A673 (cell line): ENCODE measurements around the gene COPZ1. TPM values are rescaled to one million over a fixed set of nuclear protein-coding genes. Genes with fewer than 3 reads are reported as not detected.

Experiments used
- BruUV-seq: library from RNA; stranded (reverse); fragments of 400-500 nt; replicated peaks from 2 replicates; lab custom pipeline; 2021; lab: Mats Ljungman, UMichigan
- CTCF ChIA-PET: fragments of 300-600 bp; sonication (Branson Sonifier 250); formaldehyde crosslinking; loops from one replicate; lab custom pipeline; 2022; ENCODE audit warnings: antibody characterized with exemption; lab: Charles Lee
- POLR2A ChIA-PET: fragments of 300-600 bp; sonication (Branson Sonifier 250); formaldehyde crosslinking; loops from one replicate; lab custom pipeline; 2022; ENCODE audit warnings: antibody characterized with exemption; ENCODE audit not compliant: low non-redundant PET; lab: Charles Lee
- DNase-seq: peaks from one replicate; pipeline ENCODE4 v3.0.0-alpha.2; 2015; ENCODE audit warnings: low spot score
- H3K27ac ChIP-seq: fragments of 200-600 bp; sonication (generic); 2 replicates; pipeline ENCODE4 v1.5.1; 2016; ENCODE audit warnings: mixed run types, low read depth, mild to moderate bottlenecking, mixed read lengths, antibody characterized with exemption, low read length; ENCODE audit not compliant: poor library complexity, severe bottlenecking
- H3K27me3 ChIP-seq: fragments of 200-600 bp; sonication (generic); replicated peaks from 2 replicates; pipeline ENCODE4 v1.6.1; 2017; ENCODE audit warnings: mixed run types, low read depth, mild to moderate bottlenecking, mixed read lengths, antibody characterized with exemption, low read length; ENCODE audit not compliant: insufficient read depth, poor library complexity
- H3K36me3 ChIP-seq: fragments of 200-600 bp; sonication (generic); 2 replicates; pipeline ENCODE4 v1.6.1; 2016; ENCODE audit warnings: mixed run types, mild to moderate bottlenecking, mixed read lengths, antibody characterized with exemption, low read length; ENCODE audit not compliant: insufficient read depth, poor library complexity, severe bottlenecking
- H3K4me1 ChIP-seq: fragments of 200-600 bp; sonication (generic); 2 replicates; pipeline ENCODE4 v1.6.1; 2017; ENCODE audit warnings: mixed run types, mild to moderate bottlenecking, mixed read lengths, antibody characterized with exemption, low read length; ENCODE audit not compliant: insufficient read depth, poor library complexity, severe bottlenecking
- H3K4me3 ChIP-seq: fragments of 200-600 bp; sonication (generic); 2 replicates; pipeline ENCODE4 v1.5.1; 2016; ENCODE audit warnings: low read depth, mixed run types, mild to moderate bottlenecking, mixed read lengths, low read length; ENCODE audit not compliant: poor library complexity, severe bottlenecking
- H3K9me3 ChIP-seq: fragments of 200-600 bp; sonication (generic); 2 replicates; pipeline ENCODE4 v1.6.1; 2016; ENCODE audit warnings: mixed run types, low read depth, mild to moderate bottlenecking, mixed read lengths, antibody characterized with exemption, low read length; ENCODE audit not compliant: poor library complexity, severe bottlenecking
- CTCF ChIP-seq: fragments of 300-800, 200-600 bp; sonication (generic); conservative IDR thresholded peaks from 2 replicates; pipeline ENCODE4 v1.5.1; 2017; ENCODE audit warnings: low read depth, mild to moderate bottlenecking, antibody characterized with exemption, low read length, moderate library complexity, mixed read lengths
- EZH2 ChIP-seq: fragments of 200-600 bp; sonication (generic); IDR thresholded peaks from 2 replicates; pipeline ENCODE4 v1.6.1; 2017; ENCODE audit warnings: borderline replicate concordance, low read depth, mild to moderate bottlenecking, mixed read lengths, antibody characterized with exemption, low read length; ENCODE audit not compliant: poor library complexity, severe bottlenecking
- intact Hi-C: fragments of 100-400 bp; cut with micrococcal nuclease; formaldehyde crosslinking; loops from one replicate; pipeline ENCODE4 v1.10.0; 2022; ENCODE audit not compliant: unreplicated experiment
- total RNA-seq: library from RNA; stranded (reverse); gene quantifications from 2 replicates; pipeline ENCODE4 v1.2.3, GENCODE V29; 2021

COPZ1 gene
- total RNA-seq, 1 experiment from 2014 or later, result 187 TPM

GRCh38 chr12:54388237-54389133, 63.6 kb downstream of the COPZ1 start:
- intact Hi-C loops, result no loop called here
- H3K36me3 ChIP-seq, result no peaks in the 10 kb centered on the region
- no TSS peak for BruUV-seq
- TF ChIP-seq CTCF, result no peak
- no peak for TF ChIP-seq EZH2
- peaks cover 54% of the 10 kb centered on the region for H3K4me1 ChIP-seq
- no peak overlapping the region for H3K4me3 ChIP-seq
- H3K27ac ChIP-seq, result peak overlapping the region; percentile 24
- CTCF ChIA-PET, result interaction anchor here (0.6 to 1.1 kb wide), 3 partner anchors 11 to 36 kb away, joined by 3 to 5 read pairs (median 5); no protein-coding TSS in a partner anchor
- H3K9me3 ChIP-seq, result no peaks in the 10 kb centered on the region
- H3K27me3 ChIP-seq, result no peaks in the 10 kb centered on the region
- DNase-seq, result no peak
- POLR2A ChIA-PET, result interaction anchor here (0.6 kb wide), 2 partner anchors 107 to 195 kb away, joined by 3 read pairs; no protein-coding TSS in a partner anchor

- POLR2A ChIA-PET, result interaction anchor here (0.6 kb wide), 1 partner anchor 196 kb away, joined by 3 read pairs; no protein-coding TSS in a partner anchor
- no peaks in the 10 kb centered on the region for H3K27me3 ChIP-seq
- TF ChIP-seq CTCF (no peak), EZH2 (no peak)
- no peaks in the 10 kb centered on the region for H3K36me3 ChIP-seq
- H3K27ac ChIP-seq, result peak overlapping the region; percentile 24
- no peaks in the 10 kb centered on the region for H3K9me3 ChIP-seq
- BruUV-seq, result no TSS peak
- no peak overlapping the region for H3K4me3 ChIP-seq
- intact Hi-C loops, result no loop called here
- H3K4me1 ChIP-seq, result peaks cover 54% of the 10 kb centered on the region
- CTCF ChIA-PET, result no interaction called here
- no peak for DNase-seq
These were observed 64.2 kb downstream of the COPZ1 start for GRCh38 chr12:54389134-54389508.

GRCh38 chr12:54389607-54390175, 64.8 kb downstream of the COPZ1 start:
- ChIA-PET POLR2A (no interaction called here), CTCF (no interaction called here)
- Histone ChIP-seq H3K4me1 (peaks cover 54% of the 10 kb centered on the region), H3K27ac (peak overlapping the region; percentile 24), H3K4me3 (peak overlapping the region; percentile 58), H3K27me3 (no peaks in the 10 kb centered on the region), H3K9me3 (no peaks in the 10 kb centered on the region), H3K36me3 (peaks cover 4% of the 10 kb centered on the region)
- BruUV-seq, result no TSS peak
- no peak for TF ChIP-seq EZH2
- no peak for TF ChIP-seq CTCF
- intact Hi-C loops, result no loop called here
- DNase-seq, result no peak
